SK-N-SH (cell line): Measurements from ENCODE around the gene PSMB1.

Source experiments
- CTCF ChIP-seq: fragments of 200-600 bp; sonication (generic); IDR thresholded peaks from 2 replicates; pipeline ENCODE4 v1.6.1; 2017; ENCODE audit warnings: antibody characterized with exemption, mild to moderate bottlenecking, moderate library complexity
- EP300 ChIP-seq, 2 experiments: IDR thresholded peaks; 2 replicates each; pipeline versions ENCODE4 v1.4.0 to v1.6.1; 2012; ENCODE audit warnings: borderline replicate concordance in 1 of 2, low read depth in 1 of 2, low read length in 1 of 2
- FOSL2 ChIP-seq: IDR thresholded peaks from 2 replicates; pipeline ENCODE4 v1.4.0; 2012; ENCODE audit warnings: low read depth, mild to moderate bottlenecking, moderate library complexity, borderline replicate concordance
- IRF3 ChIP-seq: fragments of 150-350 bp; IDR thresholded peaks from 2 replicates; pipeline ENCODE4 v1.6.1; 2016; ENCODE audit warnings: mild to moderate bottlenecking, low read depth, low read length
- REST ChIP-seq: IDR thresholded peaks from 2 replicates; pipeline ENCODE4 v1.6.1; 2012; ENCODE audit warnings: mild to moderate bottlenecking, low read depth, low read length, moderate library complexity
- TAF1 ChIP-seq: IDR thresholded peaks from 2 replicates; pipeline ENCODE4 v1.6.1; 2012; ENCODE audit warnings: low read depth, mild to moderate bottlenecking, low read length, moderate library complexity, borderline replicate concordance

- TF ChIP-seq CTCF (no peak), EP300 (IDR thresholded peaks at IDR 0.05; ENCODE audit: borderline replicate concordance in 1 of 2, low read depth in 1 of 2, low read length in 1 of 2) (no peak), REST (no peak), FOSL2 (no peak), IRF3 (no peak), TAF1 (no peak)
These were observed 18.1 kb downstream of the PSMB1 start for GRCh38 chr6:170535004-170535403.
